ENCODE data around the gene AK6. TPM values are rescaled to one million over a fixed set of nuclear protein-coding genes. Genes with fewer than 3 reads are reported as not detected.

The AK6 gene
- total RNA-seq = 10 to 100 TPM; 17.5 to 24.1 (median 21.5) TPM
- long read RNA-seq, transcript AK6-202 (5 exons, 1,648 nt) = major isoform, 12 of 16 reads
- long read RNA-seq, partial matches to known transcripts = 1 of 16 reads
- long read RNA-seq, other reads (novel, unspliced or antisense) = 2 of 16 reads

GRCh38 chr5:69369340-69370121 is at the start of gene AK6, which contains the start of the genes RAD17 and TAF9:
Gene AK6 (minus strand): TSS chr5:69369520. CDS start chr5:69369490, 30 bp downstream.
Gene RAD17 (plus strand): TSS chr5:69369818. CDS start chr5:69372209, 2,391 bp downstream.
Gene TAF9 (minus strand): TSS chr5:69369520. CDS start chr5:69365737, 3,783 bp downstream.
- H3K27ac ChIP-seq = peak within 1 kb of the TSS; percentile 98 to 100 (median 99)
- 0% methylated on average over 25 of the region's 66 CpGs for WGBS (ENCODE audit: insufficient coverage, low coverage, low lambda C conversion rate, missing lambda C conversion rate)
- no peaks in the 10 kb centered on the region for H3K9me3 ChIP-seq
- intact Hi-C loops (cut with DNase I) = no loop called here
- peak; percentile 95 to 97 (median 97) for DNase-seq
- H3K36me3 ChIP-seq = peaks cover 0 to 26% (median 8%) of the 10 kb centered on the region in 4 donors
- no peak for TF ChIP-seq CTCF (IDR thresholded peaks at IDR 0.05)
- peak; percentile 80 for TF ChIP-seq POLR2A (IDR thresholded peaks at IDR 0.05)
- no peaks in the 10 kb centered on the region for H3K27me3 ChIP-seq
- peak; percentile 97 to 99 (median 98) for ATAC-seq
- peak within 1 kb of the TSS; percentile 78 to 90 (median 85) for H3K4me3 ChIP-seq
- peaks cover 0 to 11% (median 3%) of the 10 kb centered on the region in 4 donors for H3K4me1 ChIP-seq

GRCh38 chr5:69418554-69418953 is 49.2 kb upstream of the AK6 start:
- no peaks in the 10 kb centered on the region for H3K4me1 ChIP-seq
- DNase-seq (no peak), ATAC-seq (no peak)
- 83% methylated on average over 3 of the region's 3 CpGs for WGBS (ENCODE audit: insufficient coverage, low coverage, low lambda C conversion rate, missing lambda C conversion rate)
- H3K27ac ChIP-seq = no peak overlapping the region
- TF ChIP-seq CTCF (IDR thresholded peaks at IDR 0.05) (no peak), POLR2A (IDR thresholded peaks at IDR 0.05) (no peak)
- H3K9me3 ChIP-seq = no peaks in the 10 kb centered on the region
- H3K27me3 ChIP-seq = no peaks in the 10 kb centered on the region
- H3K4me3 ChIP-seq = no peak overlapping the region
- peaks cover 0 to 8% (median 2%) of the 10 kb centered on the region in 4 donors for H3K36me3 ChIP-seq
- intact Hi-C loops (cut with DNase I) = no loop called here

GRCh38 chr5:69416699-69417098 is 47.4 kb upstream of the AK6 start:
- ATAC-seq (no peak), DNase-seq (no peak)
- intact Hi-C loops (cut with DNase I) = no loop called here
- TF ChIP-seq CTCF (IDR thresholded peaks at IDR 0.05) (no peak), POLR2A (IDR thresholded peaks at IDR 0.05) (no peak)
- Histone ChIP-seq H3K9me3 (no peaks in the 10 kb centered on the region), H3K4me3 (peak overlapping the region in 2 of 3 donors; percentile 78 to 95), H3K36me3 (peaks cover 0 to 10% (median 3%) of the 10 kb centered on the region in 4 donors), H3K4me1 (no peaks in the 10 kb centered on the region), H3K27ac (peak overlapping the region in 1 of 3 donors; percentile 99), H3K27me3 (no peaks in the 10 kb centered on the region)

- DNase-seq = no peak
- no peaks in the 10 kb centered on the region for H3K27me3 ChIP-seq
- no peaks in the 10 kb centered on the region for H3K4me1 ChIP-seq
- TF ChIP-seq POLR2A (IDR thresholded peaks at IDR 0.05) (no peak), CTCF (IDR thresholded peaks at IDR 0.05) (no peak)
- WGBS (ENCODE audit: insufficient coverage, low coverage, low lambda C conversion rate, missing lambda C conversion rate) = 23% methylated on average over 6 of the region's 6 CpGs
- peak overlapping the region; percentile 81 to 99 (median 96) for H3K27ac ChIP-seq
- no peaks in the 10 kb centered on the region for H3K9me3 ChIP-seq
- H3K36me3 ChIP-seq = peaks cover 0 to 14% (median 3%) of the 10 kb centered on the region in 4 donors
- peak overlapping the region; percentile 51 to 95 (median 78) for H3K4me3 ChIP-seq
- intact Hi-C loops (cut with DNase I) = no loop called here
- peak in 1 of 4 donors; percentile 20 for ATAC-seq
These were observed 46.9 kb upstream of the AK6 start for GRCh38 chr5:69416180-69416579.

All from right lobe of liver (tissue), 6 donors.